Measurements from ENCODE around the gene GPC6. TPM values are rescaled to one million over a fixed set of nuclear protein-coding genes. Genes with fewer than 3 reads are reported as not detected.

The GPC6 gene
- total and polyA plus RNA-seq, 9 of the 15 experiments (the other 6 are each of a cell fraction or from before 2014, with no cell fraction given), result under 0.01 to 0.20 (median 0.01) TPM; not detected in 4

- 21% methylated on average over 8 of the region's 8 CpGs for WGBS (ENCODE audit: insufficient coverage, low coverage, missing lambda C conversion rate)
- in situ Hi-C loops (cut with MboI) (loop anchor here (25.0 kb wide), 1 partner anchor 289 kb away; no protein-coding TSS in a partner anchor), intact Hi-C loops (cut with micrococcal nuclease) (no loop called here)
- no peaks in the 10 kb centered on the region for H3K27me3 ChIP-seq (ENCODE audit: control insufficient read depth in 2 of 2, insufficient read depth in 2 of 2, low read length in 2 of 2)
- no TSS peak for BruUV-seq (replicated peaks)
- H4K20me1 ChIP-seq (replicated peaks; ENCODE audit: control insufficient read depth, insufficient read depth, low read length), result no peaks in the 10 kb centered on the region
- no peaks in the 10 kb centered on the region for H3K9me3 ChIP-seq (replicated peaks; ENCODE audit: control insufficient read depth, insufficient read depth, low read depth, low read length)
- H3K4me3 ChIP-seq, result no peak overlapping the region
- H3K4me2 ChIP-seq (ENCODE audit: insufficient read depth, low read length), result no peak overlapping the region
- no peak overlapping the region for H3K27ac ChIP-seq (ENCODE audit: extremely low read depth, low read depth, low read length)
- H3K9ac ChIP-seq (ENCODE audit: insufficient read depth in 1 of 2, low read depth in 2 of 2, low read length in 2 of 2), result no peak overlapping the region
- no peak for TF ChIP-seq AFF4 (CRISPR knock-in tag; IDR thresholded peaks at IDR 0.05)
- TF ChIP-seq, protein P1, sequence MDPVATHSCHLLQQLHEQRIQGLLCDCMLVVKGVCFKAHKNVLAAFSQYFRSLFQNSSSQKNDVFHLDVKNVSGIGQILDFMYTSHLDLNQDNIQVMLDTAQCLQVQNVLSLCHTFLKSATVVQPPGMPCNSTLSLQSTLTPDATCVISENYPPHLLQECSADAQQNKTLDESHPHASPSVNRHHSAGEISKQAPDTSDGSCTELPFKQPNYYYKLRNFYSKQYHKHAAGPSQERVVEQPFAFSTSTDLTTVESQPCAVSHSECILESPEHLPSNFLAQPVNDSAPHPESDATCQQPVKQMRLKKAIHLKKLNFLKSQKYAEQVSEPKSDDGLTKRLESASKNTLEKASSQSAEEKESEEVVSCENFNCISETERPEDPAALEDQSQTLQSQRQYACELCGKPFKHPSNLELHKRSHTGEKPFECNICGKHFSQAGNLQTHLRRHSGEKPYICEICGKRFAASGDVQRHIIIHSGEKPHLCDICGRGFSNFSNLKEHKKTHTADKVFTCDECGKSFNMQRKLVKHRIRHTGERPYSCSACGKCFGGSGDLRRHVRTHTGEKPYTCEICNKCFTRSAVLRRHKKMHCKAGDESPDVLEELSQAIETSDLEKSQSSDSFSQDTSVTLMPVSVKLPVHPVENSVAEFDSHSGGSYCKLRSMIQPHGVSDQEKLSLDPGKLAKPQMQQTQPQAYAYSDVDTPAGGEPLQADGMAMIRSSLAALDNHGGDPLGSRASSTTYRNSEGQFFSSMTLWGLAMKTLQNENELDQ (CRISPR knock-in tag; IDR thresholded peaks at IDR 0.05; ENCODE audit: borderline replicate concordance), result no peak
- TF ChIP-seq HNRNPUL1 (IDR thresholded peaks at IDR 0.05; ENCODE audit: low read length), result no peak
- no peak for TF ChIP-seq KLF1 (tag; IDR thresholded peaks at IDR 0.05)
- TF ChIP-seq GATAD2B (IDR thresholded peaks at IDR 0.05; ENCODE audit: borderline replicate concordance), result no peak
- TF ChIP-seq NFE2 (IDR thresholded peaks at IDR 0.05; ENCODE audit: low read depth), result no peak
- ChIA-PET CTCF (ENCODE audit: low intra/inter-chr PET ratio) (no interaction called here), POLR2A (no interaction called here)
- no peak for DNase-seq (ENCODE audit: extremely low read depth in 1 of 4, low spot score in 3 of 4)
- no peaks in the 10 kb centered on the region for H3K36me3 ChIP-seq (ENCODE audit: control insufficient read depth, insufficient read depth, low read length)
- no peak for FAIRE-seq
- no peak for ATAC-seq
- no peaks in the 10 kb centered on the region for H3K9me1 ChIP-seq (ENCODE audit: control insufficient read depth, insufficient read depth, low read length)
- H3K79me2 ChIP-seq (ENCODE audit: control insufficient read depth, insufficient read depth, low read length), result no peaks in the 10 kb centered on the region
- H2AFZ ChIP-seq (ENCODE audit: low read depth, low read length), result no peak overlapping the region
- no peaks in the 10 kb centered on the region for H3K4me1 ChIP-seq (replicated peaks in 1 of 2; ENCODE audit: control insufficient read depth in 2 of 2, insufficient read depth in 2 of 2, low read length in 2 of 2)
Measured at GRCh38 chr13:93476175-93476574, 249.6 kb downstream of the GPC6 start.
